Breast epithelium (tissue), 3 donors: Measurements from ENCODE around the gene FBXO24.

Experiments
- CTCF ChIP-seq, 3 donors: fragments of 450-650 bp; IDR thresholded peaks; one replicate each; pipeline ENCODE4 v1.5.1; 2016 to 2017; ENCODE audit warnings: antibody characterized with exemption in 3 of 3, mild to moderate bottlenecking in 3 of 3, moderate library complexity in 3 of 3
- POLR2A ChIP-seq: fragments of 450-650 bp; IDR thresholded peaks from one replicate; pipeline ENCODE4 v1.6.1; 2016; ENCODE audit warnings: antibody characterized with exemption, mild to moderate bottlenecking, moderate library complexity
- POLR2AphosphoS5 ChIP-seq, 3 donors: sonication (generic); formaldehyde crosslinking; IDR thresholded peaks; one replicate each; pipeline ENCODE4 v1.6.1; 2017; ENCODE audit warnings: antibody characterized with exemption in 3 of 3

GRCh38 chr7:100563100-100563564 lies 23.0 kb upstream of the FBXO24 start:
- no peak for TF ChIP-seq CTCF (IDR thresholded peaks at IDR 0.05)
- TF ChIP-seq POLR2AphosphoS5 (IDR thresholded peaks at IDR 0.05): no peak
- TF ChIP-seq POLR2A: no peak
